Nephron (organoid): Measurements from ENCODE around the gene MED13L.

ENCODE experiments used
- H3K27ac Mint-ChIP-seq, 3 experiments: 2 replicates each; pipeline ENCODE4 v1.8.0; 2020; ENCODE audit warnings: mixed read lengths in 3 of 3, mild to moderate bottlenecking in 2 of 3, moderate library complexity in 1 of 3
- H3K27me3 Mint-ChIP-seq: 2 replicates; pipeline ENCODE4 v1.8.0; 2021; ENCODE audit warnings: low read depth, mild to moderate bottlenecking, moderate library complexity, mixed read lengths
- H3K36me3 Mint-ChIP-seq: 2 replicates; pipeline ENCODE4 v1.8.0; 2020; ENCODE audit warnings: low read depth, mixed read lengths
- H3K4me1 Mint-ChIP-seq: 2 replicates; pipeline ENCODE4 v1.8.0; 2020; ENCODE audit warnings: mixed read lengths
- H3K4me3 Mint-ChIP-seq, 3 experiments: 2 replicates each; pipeline ENCODE4 v1.8.0; 2020; ENCODE audit warnings: mild to moderate bottlenecking in 3 of 3, mixed read lengths in 3 of 3, moderate library complexity in 2 of 3
- H3K9me3 Mint-ChIP-seq: 2 replicates; pipeline ENCODE4 v1.8.0; 2020; ENCODE audit warnings: mixed read lengths
- TF ChIP-seq, protein P1 (sequence below), 3 experiments: fragments of 200-600 bp; sonication (generic); IDR thresholded peaks; one replicate each; pipeline ENCODE4 v1.5.0; 2021; ENCODE audit warnings: antibody characterized with exemption in 3 of 3; ENCODE audit not compliant: unreplicated experiment in 3 of 3

Gene MED13L

DNA sequence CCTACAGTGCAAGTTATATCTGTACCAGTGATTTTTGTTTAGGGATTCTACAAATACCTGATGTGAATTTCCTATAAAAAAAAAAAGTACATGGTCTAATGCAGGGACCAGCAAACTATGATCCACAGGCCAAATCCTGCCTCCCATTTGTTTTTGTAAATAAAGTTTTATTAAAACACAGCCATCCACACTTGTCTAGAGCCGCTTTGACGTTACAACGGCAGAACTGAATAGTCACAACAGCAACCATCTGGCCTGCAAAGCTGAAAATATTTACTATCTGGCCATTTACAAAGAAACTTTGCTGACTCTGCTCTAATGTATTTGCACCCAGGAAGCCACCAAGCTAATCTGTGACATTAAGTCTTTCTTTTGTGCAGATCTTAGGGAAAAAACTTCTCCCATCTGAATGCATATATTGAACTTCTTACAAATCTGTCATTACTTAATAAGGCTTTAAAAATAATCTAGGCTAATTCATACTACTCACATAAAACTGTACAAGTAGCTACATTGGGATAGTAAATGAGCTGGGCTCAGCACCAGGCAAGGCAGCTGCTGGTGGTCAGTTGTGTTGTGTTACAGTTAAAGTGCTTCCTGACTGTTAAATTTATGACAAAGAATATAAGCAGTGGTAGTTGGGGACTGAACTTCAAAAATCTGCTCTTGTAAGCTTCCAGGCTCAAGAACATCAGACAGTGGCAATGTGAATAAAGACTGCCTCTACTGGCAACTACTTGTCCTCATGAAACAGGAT is 303.3 kb downstream of the MED13L start:
- peak overlapping the region; percentile 53 to 94 (median 56) for H3K27ac Mint-ChIP-seq
- peaks cover 21% of the 10 kb centered on the region for H3K4me1 Mint-ChIP-seq
- H3K27me3 Mint-ChIP-seq: no peaks in the 10 kb centered on the region
- TF ChIP-seq, protein P1, sequence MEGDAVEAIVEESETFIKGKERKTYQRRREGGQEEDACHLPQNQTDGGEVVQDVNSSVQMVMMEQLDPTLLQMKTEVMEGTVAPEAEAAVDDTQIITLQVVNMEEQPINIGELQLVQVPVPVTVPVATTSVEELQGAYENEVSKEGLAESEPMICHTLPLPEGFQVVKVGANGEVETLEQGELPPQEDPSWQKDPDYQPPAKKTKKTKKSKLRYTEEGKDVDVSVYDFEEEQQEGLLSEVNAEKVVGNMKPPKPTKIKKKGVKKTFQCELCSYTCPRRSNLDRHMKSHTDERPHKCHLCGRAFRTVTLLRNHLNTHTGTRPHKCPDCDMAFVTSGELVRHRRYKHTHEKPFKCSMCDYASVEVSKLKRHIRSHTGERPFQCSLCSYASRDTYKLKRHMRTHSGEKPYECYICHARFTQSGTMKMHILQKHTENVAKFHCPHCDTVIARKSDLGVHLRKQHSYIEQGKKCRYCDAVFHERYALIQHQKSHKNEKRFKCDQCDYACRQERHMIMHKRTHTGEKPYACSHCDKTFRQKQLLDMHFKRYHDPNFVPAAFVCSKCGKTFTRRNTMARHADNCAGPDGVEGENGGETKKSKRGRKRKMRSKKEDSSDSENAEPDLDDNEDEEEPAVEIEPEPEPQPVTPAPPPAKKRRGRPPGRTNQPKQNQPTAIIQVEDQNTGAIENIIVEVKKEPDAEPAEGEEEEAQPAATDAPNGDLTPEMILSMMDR (IDR thresholded peaks at IDR 0.05; ENCODE audit: unreplicated experiment in 3 of 3): no peak
- no peaks in the 10 kb centered on the region for H3K9me3 Mint-ChIP-seq
- H3K36me3 Mint-ChIP-seq: peaks cover 61% of the 10 kb centered on the region
- H3K4me3 Mint-ChIP-seq: no peak overlapping the region

DNA sequence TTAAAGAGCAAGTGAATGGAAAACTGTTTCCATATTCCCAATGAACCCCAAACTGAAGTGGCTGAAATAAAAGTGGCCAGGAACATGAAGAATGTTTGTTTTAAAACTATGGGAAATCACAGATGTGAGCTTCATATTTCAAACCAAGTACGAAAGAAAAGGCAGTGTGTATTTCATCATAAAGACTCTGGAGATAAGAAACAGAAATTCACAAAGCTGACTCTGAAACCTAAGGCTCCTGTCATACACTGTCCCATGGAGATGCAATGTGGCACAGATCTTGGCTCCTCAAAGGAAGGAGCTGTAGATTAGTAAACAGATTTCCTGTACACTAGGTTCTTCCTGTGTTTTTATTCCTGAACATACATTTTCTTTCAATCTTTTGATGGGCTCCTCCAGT is 304.4 kb downstream of the MED13L start:
- Mint-ChIP-seq H3K36me3 (peaks cover 66% of the 10 kb centered on the region), H3K9me3 (no peaks in the 10 kb centered on the region), H3K4me1 (peaks cover 21% of the 10 kb centered on the region), H3K27ac (peak overlapping the region; percentile 17 to 64 (median 62)), H3K27me3 (no peaks in the 10 kb centered on the region), H3K4me3 (no peak overlapping the region)
- TF ChIP-seq, protein P1 (IDR thresholded peaks at IDR 0.05; ENCODE audit: unreplicated experiment in 3 of 3): no peak

GRCh38 chr12:115972241-115972640 is 305.3 kb downstream of the MED13L start:
- Mint-ChIP-seq H3K4me3 (no peak overlapping the region), H3K36me3 (peaks cover 63% of the 10 kb centered on the region), H3K27me3 (no peaks in the 10 kb centered on the region), H3K9me3 (no peaks in the 10 kb centered on the region), H3K27ac (peak overlapping the region in 2 of 3 experiments; percentile 29 to 62), H3K4me1 (peaks cover 21% of the 10 kb centered on the region)
- TF ChIP-seq, protein P1 (IDR thresholded peaks at IDR 0.05; ENCODE audit: unreplicated experiment in 3 of 3): no peak

DNA sequence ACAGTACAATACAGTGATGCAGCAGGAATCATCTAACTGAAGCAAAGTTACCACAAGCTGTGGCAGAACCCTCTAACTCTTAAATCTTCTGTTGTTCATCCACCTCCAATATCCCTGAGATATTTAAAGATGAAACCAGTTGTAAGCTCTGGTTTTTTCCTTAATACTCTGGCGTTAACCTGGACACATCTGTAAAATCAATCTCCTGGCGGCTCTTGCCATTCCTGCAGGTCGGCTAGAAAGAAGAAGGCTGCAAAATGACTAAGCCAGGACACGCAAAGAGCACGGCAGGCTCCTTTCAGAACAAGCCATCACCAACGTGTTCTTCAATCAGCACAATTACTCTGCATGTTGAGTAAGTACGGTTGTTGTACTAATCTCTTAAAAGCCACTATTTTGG is 309.3 kb downstream of the MED13L start:
- Mint-ChIP-seq H3K9me3 (no peaks in the 10 kb centered on the region), H3K4me1 (peaks cover 9% of the 10 kb centered on the region), H3K27me3 (no peaks in the 10 kb centered on the region), H3K36me3 (peaks cover 83% of the 10 kb centered on the region), H3K27ac (no peak overlapping the region), H3K4me3 (no peak overlapping the region)
- TF ChIP-seq, protein P1 (IDR thresholded peaks at IDR 0.05; ENCODE audit: unreplicated experiment in 3 of 3): no peak

DNA sequence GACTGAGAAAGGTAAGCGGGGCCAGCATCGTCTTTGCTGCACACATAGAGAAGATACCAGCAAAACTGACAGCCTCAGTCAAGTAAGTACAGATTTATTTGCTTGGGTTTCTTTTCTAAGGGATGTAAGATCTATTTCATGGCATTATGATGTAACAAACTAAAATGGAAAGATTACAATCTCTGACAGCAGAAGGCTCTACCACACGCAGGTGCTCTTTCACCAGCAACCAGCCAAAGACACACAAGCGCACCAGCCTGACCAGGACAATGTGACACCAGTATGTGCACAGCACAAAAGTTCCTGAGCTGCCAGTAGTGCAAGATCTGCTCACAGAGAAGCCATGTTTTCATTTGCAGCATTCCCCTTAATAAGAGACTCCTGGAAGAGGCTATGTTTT is 311.1 kb downstream of the MED13L start:
- Mint-ChIP-seq H3K4me1 (no peaks in the 10 kb centered on the region), H3K27me3 (no peaks in the 10 kb centered on the region), H3K27ac (no peak overlapping the region), H3K9me3 (no peaks in the 10 kb centered on the region), H3K4me3 (no peak overlapping the region), H3K36me3 (peaks cover 78% of the 10 kb centered on the region)
- TF ChIP-seq, protein P1 (IDR thresholded peaks at IDR 0.05; ENCODE audit: unreplicated experiment in 3 of 3): no peak

- no peaks in the 10 kb centered on the region for H3K9me3 Mint-ChIP-seq
- peaks cover 76% of the 10 kb centered on the region for H3K36me3 Mint-ChIP-seq
- H3K27me3 Mint-ChIP-seq: no peaks in the 10 kb centered on the region
- no peaks in the 10 kb centered on the region for H3K4me1 Mint-ChIP-seq
- H3K27ac Mint-ChIP-seq: no peak overlapping the region
- no peak overlapping the region for H3K4me3 Mint-ChIP-seq
- TF ChIP-seq, protein P1 (IDR thresholded peaks at IDR 0.05; ENCODE audit: unreplicated experiment in 3 of 3): no peak
Observed at GRCh38 chr12:115964626-115965025, 312.9 kb downstream of the MED13L start.
